H9 (cell line): ENCODE measurements around the gene PCGF2. TPM values are rescaled to one million over a fixed set of nuclear protein-coding genes. Genes with fewer than 3 reads are reported as not detected.

Source experiments
- DNase-seq: peaks from one replicate; pipeline ENCODE4 v3.0.0-alpha.2; 2017
- H2AFZ ChIP-seq: one replicate; pipeline ENCODE4 v1.6.1; 2013; ENCODE audit warnings: mild to moderate bottlenecking, low read length, control low read depth, moderate library complexity
- H2AK5ac ChIP-seq: 2 replicates; pipeline ENCODE4 v1.6.1; 2013; ENCODE audit warnings: low read length, control low read depth, mixed read lengths; ENCODE audit not compliant: insufficient read length
- H2BK120ac ChIP-seq: one replicate; pipeline ENCODE4 v1.6.1; 2013; ENCODE audit warnings: low read depth, mild to moderate bottlenecking, low read length, control low read depth, inconsistent platforms; ENCODE audit not compliant: poor library complexity, severe bottlenecking
- H2BK12ac ChIP-seq: 2 replicates; pipeline ENCODE4 v1.6.1; 2013; ENCODE audit warnings: low read length, control low read depth, mixed read lengths, low read depth; ENCODE audit not compliant: insufficient read length
- H2BK15ac ChIP-seq: 2 replicates; pipeline ENCODE4 v1.6.1; 2013; ENCODE audit warnings: low read depth, low read length, control low read depth
- H2BK20ac ChIP-seq: one replicate; pipeline ENCODE4 v1.6.1; 2013; ENCODE audit warnings: low read depth, mild to moderate bottlenecking, low read length, control low read depth, inconsistent platforms; ENCODE audit not compliant: poor library complexity, severe bottlenecking
- H2BK5ac ChIP-seq: 2 replicates; pipeline ENCODE4 v1.6.1; 2013; ENCODE audit warnings: low read length, control low read depth, mixed read lengths; ENCODE audit not compliant: insufficient read length
- H3K14ac ChIP-seq: 2 replicates; pipeline ENCODE4 v1.6.1; 2013; ENCODE audit warnings: low read length, control low read depth; ENCODE audit not compliant: insufficient read depth
- H3K18ac ChIP-seq: 2 replicates; pipeline ENCODE4 v1.6.1; 2013; ENCODE audit warnings: low read depth, mild to moderate bottlenecking, mixed read lengths, low read length, control low read depth; ENCODE audit not compliant: insufficient read length
- H3K23ac ChIP-seq: 2 replicates; pipeline ENCODE4 v1.6.1; 2013; ENCODE audit warnings: low read length, control low read depth, mixed read lengths, low read depth; ENCODE audit not compliant: insufficient read length
- H3K23me2 ChIP-seq: 2 replicates; pipeline ENCODE4 v1.6.1; 2013; ENCODE audit warnings: low read depth, mild to moderate bottlenecking, mixed read lengths, low read length, control low read depth; ENCODE audit not compliant: insufficient read length, poor library complexity, severe bottlenecking
- H3K27ac ChIP-seq: 2 replicates; pipeline ENCODE4 v1.5.1; 2013; ENCODE audit warnings: low read length, control low read depth, mixed read lengths, low read depth; ENCODE audit not compliant: insufficient read length
- H3K27me3 ChIP-seq: 2 replicates; pipeline ENCODE4 v1.6.1; 2013; ENCODE audit warnings: low read length, control low read depth, inconsistent platforms; ENCODE audit not compliant: insufficient read depth
- H3K4ac ChIP-seq: 2 replicates; pipeline ENCODE4 v1.6.1; 2013; ENCODE audit warnings: low read depth, mild to moderate bottlenecking, control low read depth, inconsistent platforms, low read length, moderate library complexity
- H3K4me1 ChIP-seq: 2 replicates; pipeline ENCODE4 v1.6.1; 2013; ENCODE audit warnings: low read length, control low read depth, inconsistent platforms; ENCODE audit not compliant: insufficient read depth
- H3K4me2 ChIP-seq: 2 replicates; pipeline ENCODE4 v1.6.1; 2013; ENCODE audit warnings: low read length, control low read depth, mixed read lengths; ENCODE audit not compliant: insufficient read length, insufficient read depth
- H3K56ac ChIP-seq: 2 replicates; pipeline ENCODE4 v1.6.1; 2013; ENCODE audit warnings: low read depth, mild to moderate bottlenecking, mixed read lengths, low read length, control low read depth; ENCODE audit not compliant: insufficient read length
- H3K79me1 ChIP-seq: 2 replicates; pipeline ENCODE4 v1.6.1; 2013; ENCODE audit warnings: low read depth, mild to moderate bottlenecking, moderate library complexity, low read length, control low read depth, inconsistent platforms; ENCODE audit not compliant: insufficient read depth, poor library complexity, severe bottlenecking
- H3K79me2 ChIP-seq: 2 replicates; pipeline ENCODE4 v1.6.1; 2013; ENCODE audit warnings: low read length, control low read depth, inconsistent platforms; ENCODE audit not compliant: insufficient read depth
- H3K9ac ChIP-seq: 2 replicates; pipeline ENCODE4 v1.6.1; 2013; ENCODE audit warnings: low read length, control low read depth, mixed read lengths; ENCODE audit not compliant: insufficient read length; ENCODE audit errors: extremely low read depth
- H3K9me3 ChIP-seq: one replicate; pipeline ENCODE4 v1.6.1; 2013; ENCODE audit warnings: low read depth, low read length, inconsistent platforms; ENCODE audit not compliant: control insufficient read depth
- H3T11ph ChIP-seq: one replicate; pipeline ENCODE4 v1.6.1; 2013; ENCODE audit warnings: mild to moderate bottlenecking, low read length, control low read depth, inconsistent platforms
- H4K20me1 ChIP-seq: one replicate; pipeline ENCODE4 v1.6.1; 2013; ENCODE audit not compliant: control insufficient read depth, insufficient read length, insufficient read depth
- H4K5ac ChIP-seq: 2 replicates; pipeline ENCODE4 v1.6.1; 2013; ENCODE audit warnings: low read depth, mild to moderate bottlenecking, mixed read lengths, low read length, control low read depth; ENCODE audit not compliant: insufficient read length
- H4K8ac ChIP-seq: replicated peaks from 2 replicates; pipeline ENCODE4 v1.6.1; 2013; ENCODE audit warnings: low read length, control low read depth, mixed read lengths, low read depth; ENCODE audit not compliant: insufficient read length
- H4K91ac ChIP-seq: 2 replicates; pipeline ENCODE4 v1.6.1; 2013; ENCODE audit warnings: low read depth, mild to moderate bottlenecking, moderate library complexity, mixed read lengths, low read length, control low read depth; ENCODE audit not compliant: insufficient read length
- H3K27ac Mint-ChIP-seq, 3 experiments: 2 replicates in 2 of 3; 3 replicates in 1 of 3; pipeline ENCODE4 v1.8.0; 2020 to 2021; ENCODE audit warnings: mixed read lengths in 3 of 3, mild to moderate bottlenecking in 1 of 3, moderate library complexity in 1 of 3
- H3K27me3 Mint-ChIP-seq: 2 replicates; pipeline ENCODE4 v1.8.0; 2021; ENCODE audit warnings: low read depth, mild to moderate bottlenecking, moderate library complexity, mixed read lengths
- H3K36me3 Mint-ChIP-seq, 3 experiments: 2 replicates in 2 of 3; 3 replicates in 1 of 3; pipeline ENCODE4 v1.8.0; 2020 to 2021; ENCODE audit warnings: low read depth in 3 of 3, mixed read lengths in 3 of 3; ENCODE audit not compliant: insufficient read depth in 1 of 3
- H3K4me1 Mint-ChIP-seq, 2 experiments: 2 replicates each; pipeline ENCODE4 v1.8.0; 2020; ENCODE audit warnings: mixed read lengths in 2 of 2
- H3K4me3 Mint-ChIP-seq, 2 experiments: 2 replicates in 1 of 2; 3 replicates in 1 of 2; pipeline ENCODE4 v1.8.0; 2020 to 2021; ENCODE audit warnings: mild to moderate bottlenecking in 2 of 2, mixed read lengths in 2 of 2, moderate library complexity in 1 of 2
- H3K9me3 Mint-ChIP-seq, 2 experiments: 2 replicates in 1 of 2; 3 replicates in 1 of 2; pipeline ENCODE4 v1.8.0; 2020; ENCODE audit warnings: mild to moderate bottlenecking in 2 of 2, mixed read lengths in 2 of 2, moderate library complexity in 1 of 2
- CTCF ChIP-seq: fragments of 200-600 bp; sonication (generic); conservative IDR thresholded peaks from 3 replicates; pipeline ENCODE4 v1.8.0; 2021; ENCODE audit warnings: antibody characterized with exemption, mild to moderate bottlenecking
- WGBS: extraction: QIAGEN DNeasy Blood & Tissue Kit; methylation state at CpG from one replicate; pipeline ENCODE4 v1.1.7; 2013; ENCODE audit warnings: missing lambda C conversion rate, low lambda C conversion rate, mixed read lengths; ENCODE audit not compliant: insufficient read length; ENCODE audit errors: extremely low coverage; 5-methylcytosine and 5-hydroxymethylcytosine counted together
- total RNA-seq: library from RNA; stranded (reverse); gene quantifications from 2 replicates; pipeline ENCODE4 v1.2.1, GENCODE V29; 2021

PCGF2 gene
- total RNA-seq, 1 experiment from 2014 or later: 106 TPM

DNA sequence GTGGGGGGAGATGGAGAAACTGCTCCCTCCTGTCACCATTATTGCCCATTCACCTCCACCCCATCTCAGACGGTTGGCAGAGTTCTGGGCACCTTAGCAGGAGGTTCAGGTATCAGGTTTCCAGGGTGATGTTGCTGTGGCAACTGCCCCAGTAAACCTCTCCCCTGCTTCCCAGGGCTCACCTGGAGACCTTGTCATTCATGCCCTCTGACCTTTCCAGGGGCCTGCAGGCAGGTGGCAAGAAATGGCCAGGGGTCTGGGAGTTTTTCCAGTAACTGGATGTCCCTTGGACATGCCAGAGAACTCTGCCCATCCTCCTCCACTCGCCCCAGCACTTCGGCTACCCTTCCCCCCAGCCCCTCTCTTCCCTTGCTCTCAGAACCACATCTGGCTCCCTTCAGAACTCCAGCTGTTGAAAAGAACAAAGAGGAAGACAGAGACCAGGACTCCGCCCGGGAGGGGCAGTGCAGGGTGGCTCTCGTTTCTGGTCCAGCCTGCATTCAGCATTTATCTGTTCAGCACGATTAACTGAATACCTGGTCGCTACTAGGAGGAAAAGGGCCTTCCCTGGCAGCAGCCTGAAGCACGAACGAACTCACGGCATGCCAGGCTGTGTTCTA lies 34.6 kb downstream of the PCGF2 start:
- Histone ChIP-seq H2BK20ac (no peak overlapping the region), H3T11ph (no peak overlapping the region), H2BK5ac (no peak overlapping the region), H2BK12ac (no peak overlapping the region), H2BK15ac (no peak overlapping the region), H3K18ac (no peak overlapping the region), H3K4ac (no peak overlapping the region), H4K8ac (no peak overlapping the region), H3K27ac (no peak overlapping the region), H4K20me1 (no peaks in the 10 kb centered on the region), H4K91ac (no peak overlapping the region), H2AFZ (no peak overlapping the region), H3K27me3 (no peaks in the 10 kb centered on the region; the same call in 1 of the 2 replicates), H3K4me2 (no peak overlapping the region), H3K56ac (no peak overlapping the region), H3K23ac (no peak overlapping the region), H3K14ac (no peak overlapping the region; the same call in 1 of the 2 replicates), H4K5ac (no peak overlapping the region), H3K9ac (no peak overlapping the region), H3K79me1 (no peaks in the 10 kb centered on the region), H2BK120ac (no peak overlapping the region), H3K79me2 (no peaks in the 10 kb centered on the region), H2AK5ac (no peak overlapping the region), H3K4me1 (peaks cover 3% of the 10 kb centered on the region; the same call in 1 of the 2 replicates), H3K9me3 (no peaks in the 10 kb centered on the region), H3K23me2 (no peaks in the 10 kb centered on the region)
- Mint-ChIP-seq H3K27me3 (peaks cover 53% of the 10 kb centered on the region), H3K9me3 (no peaks in the 10 kb centered on the region), H3K4me3 (peak overlapping the region in 1 of 2 experiments; percentile 16; a peak in 1 of 5 replicates), H3K4me1 (peaks cover 28 to 70% of the 10 kb centered on the region in 2 experiments), H3K36me3 (peaks cover 6 to 15% (median 10%) of the 10 kb centered on the region in 3 experiments; a peak in 6 of 7 replicates), H3K27ac (no peak overlapping the region)
- no CpG with 5 or more reads among the region's 11 CpGs for WGBS
- TF ChIP-seq CTCF: no peak
- peak; percentile 52 for DNase-seq
